Lower leg skin (tissue), 4 donors: Measurements from ENCODE around the gene ERBB2. TPM values are rescaled to one million over a fixed set of nuclear protein-coding genes. Genes with fewer than 3 reads are reported as not detected.
A peak's percentile ranks its signal among the peaks of the same experiment; 100 is the strongest.

Experiments used
- DNase-seq, 2 donors: peaks; one replicate each; pipeline ENCODE4 v3.0.0-alpha.2; 2019; ENCODE audit warnings: low spot score in 2 of 2
- H3K4me3 ChIP-seq: fragments of 200-600 bp; sonication (generic); 2 replicates; pipeline ENCODE4 v1.5.1; 2017; ENCODE audit warnings: mild to moderate bottlenecking, low read depth; ENCODE audit not compliant: poor library complexity, severe bottlenecking
- CTCF ChIP-seq, 3 donors: fragments of 450-650 bp; IDR thresholded peaks; one replicate each; pipeline ENCODE4 v1.5.1; 2016; ENCODE audit warnings: antibody characterized with exemption in 3 of 3, mild to moderate bottlenecking in 3 of 3, moderate library complexity in 2 of 3
- POLR2A ChIP-seq, 2 donors: fragments of 450-650 bp; IDR thresholded peaks; one replicate each; pipeline ENCODE4 v1.6.1; 2016 to 2017; ENCODE audit warnings: antibody characterized with exemption in 2 of 2, mild to moderate bottlenecking in 1 of 2, moderate library complexity in 1 of 2
- WGBS, 2 donors: methylation state at CpG; one replicate each; pipeline ENCODE4 v1.1.5; 2018; 5-methylcytosine and 5-hydroxymethylcytosine counted together
- intact Hi-C: fragments of 100-400 bp; cut with DNase I; formaldehyde crosslinking; loops from one replicate; pipeline ENCODE4 v1.15.0; 2023; ENCODE audit warnings: low total_unique reads
- total RNA-seq, 4 donors: library from RNA; depleted of rRNA; stranded (reverse); fragments of >200 nt; gene quantifications; one replicate each; pipeline ENCODE4 v1.1.0, GENCODE V29; 2016

The ERBB2 gene
- total RNA-seq, 4 donors from 2014 or later, result 181 to 244 (median 191) TPM

- TF ChIP-seq CTCF (IDR thresholded peaks at IDR 0.05) (no peak), POLR2A (IDR thresholded peaks at IDR 0.05) (no peak)
- DNase-seq, result peak in 1 of 2 donors; percentile 85
- intact Hi-C loops, result loop anchor here (5.0 to 10.0 kb wide), 2 partner anchors 109 to 548 kb away; partner anchors contain the start of genes IKZF3 and ZPBP2
- WGBS, 2 donors, result 60 to 71% methylated on average over 18 of the region's 18 CpGs
- no peak overlapping the region for H3K4me3 ChIP-seq
Observed at GRCh38 chr17:39755554-39756379, 55.9 kb downstream of the ERBB2 start.

- peak in 1 of 2 donors; percentile 82 for DNase-seq
- TF ChIP-seq POLR2A (IDR thresholded peaks at IDR 0.05), result no peak
- WGBS, 2 donors, result 69 to 79% methylated on average over 7 of the region's 7 CpGs
- no peak overlapping the region for H3K4me3 ChIP-seq
- intact Hi-C loops, result loop anchor here (5.0 to 10.0 kb wide), 2 partner anchors 108 to 549 kb away; partner anchors contain the start of genes IKZF3 and ZPBP2
Observed at GRCh38 chr17:39756380-39757079, 56.7 kb downstream of the ERBB2 start.

GRCh38 chr17:39757176-39757662 lies 57.4 kb downstream of the ERBB2 start:
- no peak overlapping the region for H3K4me3 ChIP-seq
- intact Hi-C loops, result loop anchor here (5.0 to 10.0 kb wide), 2 partner anchors 108 to 550 kb away; partner anchors contain the start of genes IKZF3 and ZPBP2
- DNase-seq, result peak in 1 of 2 donors; percentile 68
- no peak for TF ChIP-seq CTCF (IDR thresholded peaks at IDR 0.05)
- no peak for TF ChIP-seq POLR2A (IDR thresholded peaks at IDR 0.05)
- WGBS, 2 donors, result 87 to 90% methylated on average over 4 of the region's 4 CpGs

GRCh38 chr17:39757931-39758873 lies 58.3 kb downstream of the ERBB2 start:
- TF ChIP-seq POLR2A (IDR thresholded peaks at IDR 0.05) (no peak), CTCF (IDR thresholded peaks at IDR 0.05) (no peak)
- DNase-seq, result peak in 1 of 2 donors; percentile 80
- intact Hi-C loops, result loop anchor here (5.0 to 10.0 kb wide), 2 partner anchors 107 to 551 kb away; partner anchors contain the start of genes IKZF3 and ZPBP2
- 73 to 74% methylated on average over 12 of the region's 12 CpGs for WGBS, 2 donors
- H3K4me3 ChIP-seq, result no peak overlapping the region

- intact Hi-C loops, result loop anchor here (5.0 to 10.0 kb wide), 2 partner anchors 106 to 552 kb away; partner anchors contain the start of genes IKZF3 and ZPBP2
- TF ChIP-seq CTCF (IDR thresholded peaks at IDR 0.05) (no peak), POLR2A (IDR thresholded peaks at IDR 0.05) (no peak)
- no peak overlapping the region for H3K4me3 ChIP-seq
- 84 to 91% methylated on average over 5 of the region's 5 CpGs for WGBS, 2 donors
- DNase-seq, result peak in 1 of 2 donors; percentile 49
Observed at GRCh38 chr17:39759204-39759603, 59.3 kb downstream of the ERBB2 start.
